BLaER1 (cell line): ENCODE results near the gene POFUT2.

Experiments
- H3K27ac ChIP-seq: shearing (Covaris generic); formaldehyde crosslinking; 2 replicates; pipeline ENCODE4 v1.8.1; 2022
- H3K27me3 ChIP-seq: shearing (Covaris generic); formaldehyde crosslinking; 2 replicates; pipeline ENCODE4 v1.8.1; 2022
- H3K36me3 ChIP-seq: shearing (Covaris generic); formaldehyde crosslinking; 2 replicates; pipeline ENCODE4 v1.8.1; 2022
- H3K4me1 ChIP-seq: shearing (Covaris generic); formaldehyde crosslinking; 2 replicates; pipeline ENCODE4 v1.8.1; 2022
- H3K4me2 ChIP-seq: shearing (Covaris generic); formaldehyde crosslinking; 2 replicates; pipeline ENCODE4 v1.8.1; 2022
- H3K4me3 ChIP-seq: shearing (Covaris generic); formaldehyde crosslinking; 2 replicates; pipeline ENCODE4 v1.8.1; 2022
- H3K9ac ChIP-seq: shearing (Covaris generic); formaldehyde crosslinking; 2 replicates; pipeline ENCODE4 v1.8.1; 2022
- H3K9me3 ChIP-seq: shearing (Covaris generic); formaldehyde crosslinking; 2 replicates; pipeline ENCODE4 v1.8.1; 2022
- H4K20me1 ChIP-seq: shearing (Covaris generic); formaldehyde crosslinking; 2 replicates; pipeline ENCODE4 v1.8.1; 2022
- Cebpa-rat ChIP-seq: shearing (Covaris generic); IDR thresholded peaks from 2 replicates; pipeline ENCODE4 v1.8.1; 2022

The POFUT2 gene

DNA sequence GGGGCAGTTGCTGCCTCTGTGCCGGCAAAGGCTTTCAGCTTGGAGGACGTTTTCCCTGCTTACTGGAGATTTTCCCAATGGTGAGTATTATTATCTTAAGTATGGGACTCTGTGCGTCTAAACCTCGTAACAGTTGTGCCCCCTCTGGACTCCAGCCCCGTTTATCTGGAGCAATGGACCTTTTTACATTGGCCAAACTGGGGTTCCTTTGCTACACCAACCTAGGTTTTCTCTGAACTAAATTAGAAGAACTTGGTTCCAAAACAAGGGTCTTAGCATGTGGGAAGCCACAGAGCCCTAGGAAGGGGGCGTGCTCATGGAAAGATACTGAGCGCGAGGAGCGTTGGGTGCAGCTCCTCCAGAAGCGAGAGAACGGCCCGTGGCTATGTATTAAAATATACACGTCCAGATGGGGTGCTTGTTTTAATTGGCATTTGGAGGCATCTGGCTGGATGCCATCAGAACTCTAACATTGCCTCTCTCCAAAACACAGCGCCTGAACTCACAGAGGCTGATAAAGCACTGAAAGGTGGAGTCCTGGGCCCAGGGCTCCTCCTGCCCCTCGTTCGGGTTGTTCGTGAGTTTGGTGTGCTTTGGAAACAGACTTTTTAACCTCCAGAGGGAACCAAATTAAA, 28.4 kb downstream of the POFUT2 start:
- Histone ChIP-seq H4K20me1 (no peaks in the 10 kb centered on the region), H3K9ac (no peak overlapping the region), H3K4me3 (no peak overlapping the region), H3K27ac (no peak overlapping the region), H3K36me3 (peaks cover 14% of the 10 kb centered on the region), H3K4me1 (peaks cover 47% of the 10 kb centered on the region), H3K27me3 (no peaks in the 10 kb centered on the region), H3K4me2 (no peak overlapping the region), H3K9me3 (no peaks in the 10 kb centered on the region)
- no peak for TF ChIP-seq Cebpa-rat

DNA sequence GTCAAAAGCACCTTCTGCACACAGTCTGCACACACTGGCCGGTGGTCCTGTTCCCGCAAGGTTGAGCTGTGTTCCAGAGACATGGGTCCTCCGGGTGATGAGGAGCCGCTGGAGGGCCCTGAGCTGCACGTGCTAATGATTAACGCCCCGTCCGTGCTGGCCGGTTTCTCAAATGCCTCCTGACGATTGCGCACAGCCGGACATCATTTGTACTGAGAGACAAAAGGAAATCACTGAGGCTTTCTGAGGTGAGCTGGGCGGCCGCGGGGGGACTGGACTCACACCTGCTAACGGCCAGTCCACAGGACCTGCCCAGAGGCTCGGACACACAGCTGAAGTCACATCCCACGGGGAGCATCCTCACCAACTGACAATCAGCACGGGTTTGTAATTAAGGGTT, 29.2 kb downstream of the POFUT2 start:
- Histone ChIP-seq H3K36me3 (peaks cover 5% of the 10 kb centered on the region), H3K27ac (no peak overlapping the region), H3K4me1 (peaks cover 52% of the 10 kb centered on the region), H3K27me3 (no peaks in the 10 kb centered on the region), H3K4me3 (no peak overlapping the region), H4K20me1 (no peaks in the 10 kb centered on the region), H3K9ac (no peak overlapping the region), H3K4me2 (no peak overlapping the region), H3K9me3 (no peaks in the 10 kb centered on the region)
- no peak for TF ChIP-seq Cebpa-rat

DNA sequence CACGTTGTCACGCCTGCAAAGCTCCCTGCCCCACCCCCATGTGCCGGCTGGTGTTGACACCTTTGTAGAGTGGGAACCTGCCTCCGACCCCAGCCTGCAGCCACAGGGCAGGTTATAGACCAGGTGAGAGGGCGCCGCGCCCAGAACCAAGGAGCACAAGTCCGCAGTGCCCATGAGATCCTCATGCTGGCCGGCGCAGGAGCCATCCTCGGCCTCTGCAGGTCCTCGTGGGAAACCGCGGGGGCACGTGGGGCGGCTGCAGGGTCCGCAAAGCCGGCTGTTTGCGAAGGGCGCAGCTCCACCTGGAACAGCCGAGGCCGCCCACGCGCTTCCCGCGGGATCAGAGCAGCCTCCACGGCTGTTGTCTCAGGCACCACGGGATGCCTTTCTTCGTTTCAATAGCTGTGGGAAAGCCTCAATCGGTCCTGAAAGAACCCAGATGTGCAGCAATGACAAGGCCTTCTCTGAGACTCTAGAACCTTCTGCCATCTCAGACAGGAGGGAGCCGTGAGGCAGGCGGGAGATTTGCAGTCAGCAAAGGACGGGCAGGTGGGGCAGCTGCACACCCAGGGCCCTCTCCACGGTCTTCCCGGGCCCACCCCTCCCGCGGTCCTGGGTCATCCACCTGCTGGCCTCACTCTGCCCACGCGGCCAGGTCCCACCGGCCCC, 29.9 kb downstream of the POFUT2 start:
- no peak for TF ChIP-seq Cebpa-rat
- no peak overlapping the region for H3K9ac ChIP-seq
- no peak overlapping the region for H3K27ac ChIP-seq
- H3K27me3 ChIP-seq, result no peaks in the 10 kb centered on the region
- no peak overlapping the region for H3K4me3 ChIP-seq
- H3K36me3 ChIP-seq, result no peaks in the 10 kb centered on the region
- no peaks in the 10 kb centered on the region for H4K20me1 ChIP-seq
- H3K4me2 ChIP-seq, result peak overlapping the region; percentile 74
- peaks cover 59% of the 10 kb centered on the region for H3K4me1 ChIP-seq
- H3K9me3 ChIP-seq, result no peaks in the 10 kb centered on the region

DNA sequence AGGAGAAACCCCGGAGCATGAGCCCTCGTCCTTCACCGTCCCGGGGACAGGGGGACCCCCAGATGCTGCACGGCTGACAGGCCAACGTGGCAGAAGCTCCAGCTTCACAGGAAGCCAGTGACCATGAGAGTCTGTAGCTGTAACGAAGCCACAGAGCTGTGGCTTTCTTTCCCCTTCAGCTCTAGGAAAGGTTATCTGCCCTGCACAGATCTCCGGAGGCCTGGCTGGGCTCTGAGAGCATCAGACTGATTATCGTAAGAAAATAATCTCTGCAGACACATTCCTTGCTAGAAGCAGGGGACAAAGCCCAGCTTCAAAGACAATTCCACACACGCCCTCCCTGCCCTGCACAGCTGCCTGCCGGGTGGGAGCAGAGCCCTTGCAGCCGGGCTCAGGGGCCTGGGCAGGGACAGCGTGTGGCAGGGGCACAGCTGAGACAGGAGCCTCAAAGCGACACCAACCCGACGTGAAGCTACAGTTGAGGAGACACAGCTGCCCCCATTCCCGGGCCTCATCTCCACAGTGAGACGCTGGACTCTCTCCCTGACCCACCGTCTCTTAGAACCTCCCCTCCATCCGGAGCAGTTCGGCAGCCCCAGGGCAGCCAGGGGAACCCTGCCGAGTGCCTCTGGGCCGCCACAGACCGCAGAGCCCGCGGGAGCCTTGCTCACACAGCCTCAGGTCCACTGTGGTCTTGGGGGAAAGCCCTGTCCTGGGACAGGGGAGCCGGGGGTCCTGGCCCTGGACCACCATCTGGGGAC, 30.6 kb downstream of the POFUT2 start:
- H3K4me1 ChIP-seq, result peaks cover 59% of the 10 kb centered on the region
- H3K4me3 ChIP-seq, result no peak overlapping the region
- no peaks in the 10 kb centered on the region for H4K20me1 ChIP-seq
- H3K27me3 ChIP-seq, result no peaks in the 10 kb centered on the region
- no peak for TF ChIP-seq Cebpa-rat
- H3K36me3 ChIP-seq, result no peaks in the 10 kb centered on the region
- H3K9ac ChIP-seq, result peak overlapping the region; percentile 29
- 0 out of 2 replicates have a peak overlapping the region, but pooled peaks have one; percentile 49 for H3K27ac ChIP-seq
- H3K4me2 ChIP-seq, result peak overlapping the region; percentile 74
- H3K9me3 ChIP-seq, result no peaks in the 10 kb centered on the region

DNA sequence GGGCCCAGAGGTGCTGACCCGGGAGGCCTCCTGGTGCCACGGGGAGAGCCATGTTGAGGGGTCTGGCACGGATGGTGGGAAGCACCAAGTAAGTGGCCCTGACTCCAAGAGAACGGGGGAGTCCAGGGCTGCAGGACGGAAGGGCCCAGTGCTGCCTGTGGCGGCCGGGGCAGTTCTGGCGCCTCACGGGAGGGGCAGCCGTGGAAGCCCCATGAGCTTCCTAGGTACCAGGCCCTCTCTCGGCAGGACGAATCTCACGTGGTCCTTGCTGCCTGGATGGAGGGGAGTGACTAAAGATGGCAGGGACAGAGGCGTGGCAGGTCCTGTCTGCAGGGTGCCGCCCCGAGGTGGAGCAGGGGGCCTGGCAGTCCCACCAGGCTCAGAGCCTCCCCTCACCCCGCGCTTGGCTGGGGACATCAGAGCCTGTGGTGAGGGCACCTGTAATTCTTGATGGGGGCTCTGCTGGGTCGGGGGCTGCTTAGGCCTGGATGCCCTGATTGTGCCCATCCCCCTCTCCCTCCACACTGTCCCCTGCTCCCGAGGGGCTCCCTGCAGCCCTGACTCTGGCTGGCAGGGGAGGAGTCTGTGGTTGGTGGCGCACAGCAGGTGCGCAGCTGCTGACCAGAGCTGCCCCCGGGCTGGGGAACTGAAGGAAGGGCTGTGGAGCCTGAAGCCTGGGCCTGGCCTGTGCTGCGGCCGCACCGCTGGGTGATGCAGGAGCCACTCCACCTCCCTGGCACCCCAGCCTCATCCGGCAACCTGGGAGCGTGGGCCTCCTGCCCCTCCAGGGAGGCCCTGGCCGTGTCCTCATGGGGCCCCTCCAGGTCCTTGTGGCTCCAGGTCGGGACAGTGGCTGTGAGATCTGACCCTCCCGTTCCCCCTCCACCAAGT, 31.4 kb downstream of the POFUT2 start:
- H3K27ac ChIP-seq, result peak overlapping the region; percentile 49; the same call in 1 of the 2 replicates
- H3K36me3 ChIP-seq, result no peaks in the 10 kb centered on the region
- peaks cover 3% of the 10 kb centered on the region for H3K9me3 ChIP-seq
- H3K4me1 ChIP-seq, result peaks cover 59% of the 10 kb centered on the region
- no peak overlapping the region for H3K4me3 ChIP-seq
- H3K27me3 ChIP-seq, result no peaks in the 10 kb centered on the region
- peak overlapping the region; percentile 74 for H3K4me2 ChIP-seq
- peak overlapping the region; percentile 29 for H3K9ac ChIP-seq
- no peak for TF ChIP-seq Cebpa-rat
- no peaks in the 10 kb centered on the region for H4K20me1 ChIP-seq

DNA sequence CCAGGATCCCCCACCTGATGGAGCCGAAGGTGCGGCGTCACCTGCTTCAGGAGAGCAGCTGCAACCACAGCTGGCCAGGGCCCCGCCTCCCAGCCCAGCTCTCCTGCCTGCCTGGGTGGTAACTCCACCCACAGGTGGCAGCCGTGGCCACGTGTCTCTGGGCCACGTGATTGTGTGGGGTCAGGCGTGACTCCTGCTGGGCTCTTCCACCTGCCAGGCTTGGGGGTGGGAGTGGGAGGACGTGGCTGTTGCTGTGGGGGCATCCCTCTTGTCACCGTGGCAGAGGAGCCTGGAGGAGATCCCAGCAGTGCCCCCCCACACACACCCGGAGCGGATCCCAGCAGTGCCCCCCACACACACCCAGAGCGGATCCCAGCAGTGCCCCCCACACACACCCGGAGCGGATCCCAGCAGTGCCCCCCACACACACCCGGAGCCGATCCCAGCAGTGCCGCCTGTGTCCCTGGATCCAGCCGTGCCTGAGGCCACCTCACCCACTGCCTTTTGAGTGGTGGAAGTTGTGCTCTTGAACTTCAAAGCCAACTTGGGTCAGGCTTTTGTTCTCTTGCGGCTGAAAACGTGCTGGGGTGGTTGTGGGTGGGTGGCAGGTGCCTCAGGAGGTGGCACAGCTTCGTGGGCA, 32.2 kb downstream of the POFUT2 start:
- Histone ChIP-seq H3K9ac (no peak overlapping the region), H3K4me3 (no peak overlapping the region)

DNA sequence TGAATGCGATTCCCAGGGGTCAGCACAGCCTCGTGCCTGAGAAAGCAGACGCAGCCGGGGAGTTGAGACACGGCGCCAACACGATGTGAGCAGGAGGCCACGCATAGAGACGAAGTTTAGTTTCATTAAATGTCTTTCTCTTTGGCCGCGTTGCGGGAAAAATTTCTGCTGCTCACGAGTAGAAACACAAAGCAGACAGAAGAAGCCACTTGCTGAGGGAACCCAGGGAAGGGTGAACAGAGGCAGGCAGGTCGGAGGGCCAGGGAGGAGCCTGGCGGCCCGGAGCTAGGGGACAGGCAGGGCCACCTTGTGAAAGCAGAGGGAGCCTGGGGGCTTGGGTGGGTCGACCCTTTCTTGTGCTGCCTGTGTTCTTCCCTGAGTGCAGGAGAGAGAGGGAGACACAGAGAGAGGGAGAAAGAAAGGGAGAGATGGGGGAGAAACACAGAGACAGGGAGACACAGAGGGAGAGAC, 33.2 kb downstream of the POFUT2 start:
- no peak overlapping the region for H3K4me2 ChIP-seq
- peaks cover 19% of the 10 kb centered on the region for H3K9me3 ChIP-seq
- no peak overlapping the region for H3K4me3 ChIP-seq
- H3K9ac ChIP-seq, result no peak overlapping the region
- H3K27ac ChIP-seq, result no peak overlapping the region
- H3K36me3 ChIP-seq, result no peaks in the 10 kb centered on the region
- no peaks in the 10 kb centered on the region for H4K20me1 ChIP-seq
- H3K27me3 ChIP-seq, result no peaks in the 10 kb centered on the region
- peaks cover 50% of the 10 kb centered on the region for H3K4me1 ChIP-seq
- TF ChIP-seq Cebpa-rat, result no peak

More for the DNA sequence above, 32.2 kb downstream of the POFUT2 start:
- H3K27ac ChIP-seq, result no peak overlapping the region
- peaks cover 9% of the 10 kb centered on the region for H3K9me3 ChIP-seq
- H3K4me1 ChIP-seq, result peaks cover 55% of the 10 kb centered on the region
- H3K4me2 ChIP-seq, result peak overlapping the region; percentile 74
- no peaks in the 10 kb centered on the region for H3K27me3 ChIP-seq
- no peak for TF ChIP-seq Cebpa-rat
- no peaks in the 10 kb centered on the region for H4K20me1 ChIP-seq
- no peaks in the 10 kb centered on the region for H3K36me3 ChIP-seq

DNA sequence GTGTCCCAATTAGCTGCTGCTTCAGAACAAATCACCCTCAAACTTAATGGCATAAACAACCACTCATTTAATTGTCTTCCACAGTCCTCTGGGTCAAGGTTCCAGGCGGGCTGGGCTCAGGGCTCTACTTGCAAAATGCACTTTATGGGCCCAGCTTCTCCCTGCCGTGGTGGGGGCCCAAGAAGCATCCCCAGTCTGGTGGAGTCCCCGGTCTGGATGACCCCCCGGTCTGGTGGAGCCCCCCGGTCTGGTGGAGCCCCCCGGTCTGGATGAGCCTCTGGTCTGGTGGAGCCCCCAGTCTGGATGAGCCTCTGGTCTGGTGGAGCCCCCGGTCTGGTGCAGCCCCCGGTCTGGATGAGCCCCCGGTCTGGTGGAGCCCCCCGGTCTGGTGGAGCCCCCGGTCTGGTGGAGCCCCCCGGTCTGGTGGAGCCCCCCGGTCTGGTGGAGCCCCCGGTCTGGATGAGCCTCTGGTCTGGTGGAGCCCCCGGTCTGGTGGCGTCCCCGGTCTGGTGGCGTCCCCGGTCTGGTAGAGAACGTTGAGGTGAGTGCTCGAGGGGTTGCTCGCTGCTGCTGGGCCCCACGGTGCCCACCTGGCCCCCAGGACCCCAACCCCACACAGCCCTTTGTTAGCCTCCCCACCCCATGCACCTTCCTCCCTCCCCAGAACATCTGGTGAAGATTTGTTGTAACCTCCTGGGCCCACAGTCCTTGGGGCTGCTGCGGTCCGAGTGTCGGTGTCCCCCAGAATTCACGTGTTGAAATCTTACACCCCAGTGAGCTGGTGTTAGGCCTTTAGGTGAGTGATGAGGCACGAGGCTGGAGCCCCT, 33.8 kb downstream of the POFUT2 start:
- Histone ChIP-seq H3K9me3 (peaks cover 19% of the 10 kb centered on the region), H3K4me2 (peak overlapping the region; percentile 63), H3K36me3 (no peaks in the 10 kb centered on the region), H3K4me1 (peaks cover 50% of the 10 kb centered on the region), H3K27ac (no peak overlapping the region), H4K20me1 (no peaks in the 10 kb centered on the region), H3K27me3 (no peaks in the 10 kb centered on the region), H3K4me3 (no peak overlapping the region), H3K9ac (no peak overlapping the region)
- TF ChIP-seq Cebpa-rat, result no peak
